Endothelial cell (in vitro differentiated cells): Measurements from ENCODE around the gene CACNB2. TPM values are rescaled to one million over a fixed set of nuclear protein-coding genes. Genes with fewer than 3 reads are reported as not detected.

Experiments used
- DNase-seq: peaks from one replicate; pipeline ENCODE4 v3.0.0; 2021; ENCODE audit warnings: low spot score
- H3K27ac Mint-ChIP-seq: one replicate; pipeline ENCODE4 v1.8.0; 2021; ENCODE audit warnings: mixed read lengths, inconsistent platforms; ENCODE audit not compliant: unreplicated experiment
- H3K27me3 Mint-ChIP-seq: one replicate; pipeline ENCODE4 v1.8.0; 2021; ENCODE audit warnings: mild to moderate bottlenecking, moderate library complexity, mixed read lengths, inconsistent platforms; ENCODE audit not compliant: unreplicated experiment
- H3K36me3 Mint-ChIP-seq: one replicate; pipeline ENCODE4 v1.8.0; 2021; ENCODE audit warnings: mild to moderate bottlenecking, low read depth, mixed read lengths, inconsistent platforms; ENCODE audit not compliant: unreplicated experiment
- H3K4me1 Mint-ChIP-seq: one replicate; pipeline ENCODE4 v1.8.0; 2021; ENCODE audit warnings: mild to moderate bottlenecking, mixed read lengths, inconsistent platforms; ENCODE audit not compliant: unreplicated experiment
- H3K4me3 Mint-ChIP-seq: one replicate; pipeline ENCODE4 v1.8.0; 2021; ENCODE audit warnings: mild to moderate bottlenecking, mixed read lengths, inconsistent platforms; ENCODE audit not compliant: unreplicated experiment
- H3K9me3 Mint-ChIP-seq: one replicate; pipeline ENCODE4 v1.8.0; 2021; ENCODE audit warnings: mixed read lengths, inconsistent platforms; ENCODE audit not compliant: unreplicated experiment
- CTCF ChIP-seq: fragments of 200-600 bp; sonication (generic); IDR thresholded peaks from one replicate; pipeline ENCODE4 v1.5.0; 2021; ENCODE audit warnings: antibody characterized with exemption; ENCODE audit not compliant: unreplicated experiment
- total RNA-seq: library from RNA; stranded (reverse); fragmentation: NEBNext Ultra II Directional; extraction: Animal tissue kit (Norgen Biotek cat#: 25700); gene quantifications from one replicate; pipeline ENCODE4 v1.2.1, GENCODE V29; 2021; ENCODE audit not compliant: unreplicated experiment

Gene CACNB2
- total RNA-seq, 1 donor from 2014 or later: 1.5 TPM

DNA sequence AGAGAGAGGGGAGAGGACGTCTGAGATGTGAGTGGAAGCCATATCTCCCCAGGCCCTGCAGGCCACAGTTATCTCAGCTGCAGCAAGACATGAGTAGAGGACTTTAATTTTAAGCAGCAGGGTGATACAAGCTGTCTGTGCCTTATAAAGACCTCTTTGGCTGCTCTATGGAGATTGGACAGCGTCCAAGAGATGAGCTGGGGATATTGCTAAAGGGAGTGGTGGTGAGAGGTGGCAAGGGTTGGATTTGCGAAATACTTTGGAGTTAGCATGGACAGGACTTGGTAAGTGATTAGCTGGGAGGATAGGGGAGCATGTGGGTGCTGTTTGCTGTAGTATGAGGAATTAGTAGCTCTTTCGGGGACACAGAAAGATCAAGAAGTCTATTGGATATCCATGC lies 191.8 kb downstream of the CACNB2 start:
- H3K4me3 Mint-ChIP-seq: no peak overlapping the region
- H3K27ac Mint-ChIP-seq: no peak overlapping the region
- no peaks in the 10 kb centered on the region for H3K4me1 Mint-ChIP-seq
- TF ChIP-seq CTCF: no peak
- no peaks in the 10 kb centered on the region for H3K27me3 Mint-ChIP-seq
- no peak for DNase-seq
- H3K9me3 Mint-ChIP-seq: no peaks in the 10 kb centered on the region
- H3K36me3 Mint-ChIP-seq: no peaks in the 10 kb centered on the region

- H3K4me3 Mint-ChIP-seq: no peak overlapping the region
These were observed 192.3 kb downstream of the CACNB2 start for GRCh38 chr10:18332484-18332883.

GRCh38 chr10:18333621-18334020 lies 193.4 kb downstream of the CACNB2 start:
- Mint-ChIP-seq H3K36me3 (no peaks in the 10 kb centered on the region), H3K27me3 (no peaks in the 10 kb centered on the region), H3K4me3 (no peak overlapping the region), H3K4me1 (no peaks in the 10 kb centered on the region), H3K9me3 (no peaks in the 10 kb centered on the region), H3K27ac (no peak overlapping the region)
- no peak for TF ChIP-seq CTCF
- no peak for DNase-seq

More at GRCh38 chr10:18332484-18332883, 192.3 kb downstream of the CACNB2 start:
- Mint-ChIP-seq H3K9me3 (no peaks in the 10 kb centered on the region), H3K36me3 (no peaks in the 10 kb centered on the region), H3K27me3 (no peaks in the 10 kb centered on the region), H3K4me1 (no peaks in the 10 kb centered on the region), H3K27ac (no peak overlapping the region)
- no peak for TF ChIP-seq CTCF
- no peak for DNase-seq

- Mint-ChIP-seq H3K36me3 (no peaks in the 10 kb centered on the region), H3K4me1 (no peaks in the 10 kb centered on the region)
- TF ChIP-seq CTCF: no peak
These were observed 194.1 kb downstream of the CACNB2 start for GRCh38 chr10:18334116-18334867.

DNA sequence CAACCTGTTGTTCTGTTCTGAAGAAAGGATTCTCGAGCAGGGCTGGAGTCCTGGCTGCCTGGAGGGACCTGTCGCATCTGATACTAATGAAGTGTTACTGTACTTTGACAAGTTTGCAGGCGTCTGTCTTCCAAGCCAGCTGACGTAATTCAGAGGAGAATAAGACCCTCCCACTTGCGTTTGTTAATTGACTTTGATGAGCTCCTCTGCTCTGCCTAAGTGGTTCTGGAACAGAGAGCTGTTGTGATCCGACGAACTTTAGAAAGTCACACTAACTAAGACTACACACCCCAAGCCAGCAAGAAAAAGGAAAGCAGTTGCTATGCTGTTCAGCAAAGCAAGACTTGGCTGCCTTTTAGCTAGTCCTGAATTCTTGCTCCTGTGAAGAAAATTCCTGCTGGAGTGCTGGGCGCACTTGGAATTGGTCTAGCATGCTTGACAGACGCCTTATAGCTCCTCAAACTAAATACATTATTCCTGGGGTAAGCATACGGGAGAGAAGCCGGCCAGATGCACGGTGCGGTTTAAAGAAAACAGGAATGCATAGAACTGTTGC lies 200.3 kb downstream of the CACNB2 start:
- Mint-ChIP-seq H3K4me3 (no peak overlapping the region), H3K27ac (no peak overlapping the region), H3K36me3 (no peaks in the 10 kb centered on the region), H3K27me3 (no peaks in the 10 kb centered on the region), H3K4me1 (no peaks in the 10 kb centered on the region), H3K9me3 (no peaks in the 10 kb centered on the region)
- no peak for TF ChIP-seq CTCF
- DNase-seq: no peak

More at GRCh38 chr10:18334116-18334867, 194.1 kb downstream of the CACNB2 start:
- Mint-ChIP-seq H3K27me3 (no peaks in the 10 kb centered on the region), H3K27ac (no peak overlapping the region), H3K9me3 (no peaks in the 10 kb centered on the region), H3K4me3 (no peak overlapping the region)
- no peak for DNase-seq
